ENCODE results near the gene FUOM. TPM values are rescaled to one million over a fixed set of nuclear protein-coding genes. Genes with fewer than 3 reads are reported as not detected.

The FUOM gene
- total and polyA plus RNA-seq, 2 of the 8 experiments (the other 6 are each of a cell fraction or from before 2014, with no cell fraction given) = 22.0 to 30.4 TPM

GRCh38 chr10:133388973-133389818 is 31.4 kb upstream of the FUOM start (continued):
- TF ChIP-seq RXRA (IDR thresholded peaks at IDR 0.05; ENCODE audit: insufficient read depth, low read depth, low read length) = no peak
- no peak for TF ChIP-seq SP1 (IDR thresholded peaks at IDR 0.05; ENCODE audit: low read depth, low read length)
- TF ChIP-seq RAD21 (IDR thresholded peaks at IDR 0.05 in 1 of 2, conservative IDR thresholded peaks at IDR 0.05 in 1 of 2; ENCODE audit: low read depth in 2 of 2, low read length in 2 of 2) = no peak
- TF ChIP-seq SUZ12 (IDR thresholded peaks at IDR 0.05; ENCODE audit: low read length) = no peak
- TF ChIP-seq ZNF274 (IDR thresholded peaks at IDR 0.05; ENCODE audit: borderline replicate concordance, extremely low read depth, low read length) = no peak
- no peak for TF ChIP-seq SRF (IDR thresholded peaks at IDR 0.05; ENCODE audit: low read depth, low read length)
- no peak for TF ChIP-seq EZH2 (IDR thresholded peaks at IDR 0.05; ENCODE audit: low read depth, low read length, severe bottlenecking)
